ENCODE data around the gene HDAC4.

The HDAC4 gene

DNA sequence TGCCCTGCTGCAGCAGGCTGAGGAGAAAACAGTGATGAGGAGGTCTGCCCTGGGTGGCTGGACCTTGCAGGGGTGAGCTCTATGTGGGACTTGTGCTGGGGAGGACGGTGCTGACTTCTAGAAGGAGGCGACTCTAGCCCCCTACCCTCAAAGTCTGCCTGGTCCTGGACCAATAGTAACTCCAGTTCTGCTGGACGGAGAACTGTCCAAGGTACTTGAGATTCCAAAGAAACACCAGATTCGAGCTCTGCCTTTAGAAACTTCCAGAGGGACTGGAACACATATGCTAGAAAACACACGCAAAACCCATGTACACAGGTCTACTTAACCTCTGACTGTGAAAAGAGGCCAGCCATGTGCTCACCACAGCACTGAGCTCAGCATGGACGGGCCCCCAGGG, 292.4 kb downstream of the HDAC4 start:
- no peak overlapping the region for H2AFZ ChIP-seq (ENCODE audit: low read length)
- H3K4me1 ChIP-seq (ENCODE audit: low read length) = no peaks in the 10 kb centered on the region
- no peaks in the 10 kb centered on the region for H3K9me2 ChIP-seq (replicated peaks; ENCODE audit: insufficient read depth, low read length)
- H3K27ac ChIP-seq (ENCODE audit: low read length) = no peak overlapping the region
- no peaks in the 10 kb centered on the region for H3F3A ChIP-seq (ENCODE audit: insufficient read depth, low read length)
- TF ChIP-seq EZH2 (optimal IDR thresholded peaks at IDR 0.05; ENCODE audit: low read depth, low read length) = no peak
- no peak for TF ChIP-seq EZH2phosphoT487 (IDR thresholded peaks at IDR 0.05; ENCODE audit: low read length)
- TF ChIP-seq, protein P1, sequence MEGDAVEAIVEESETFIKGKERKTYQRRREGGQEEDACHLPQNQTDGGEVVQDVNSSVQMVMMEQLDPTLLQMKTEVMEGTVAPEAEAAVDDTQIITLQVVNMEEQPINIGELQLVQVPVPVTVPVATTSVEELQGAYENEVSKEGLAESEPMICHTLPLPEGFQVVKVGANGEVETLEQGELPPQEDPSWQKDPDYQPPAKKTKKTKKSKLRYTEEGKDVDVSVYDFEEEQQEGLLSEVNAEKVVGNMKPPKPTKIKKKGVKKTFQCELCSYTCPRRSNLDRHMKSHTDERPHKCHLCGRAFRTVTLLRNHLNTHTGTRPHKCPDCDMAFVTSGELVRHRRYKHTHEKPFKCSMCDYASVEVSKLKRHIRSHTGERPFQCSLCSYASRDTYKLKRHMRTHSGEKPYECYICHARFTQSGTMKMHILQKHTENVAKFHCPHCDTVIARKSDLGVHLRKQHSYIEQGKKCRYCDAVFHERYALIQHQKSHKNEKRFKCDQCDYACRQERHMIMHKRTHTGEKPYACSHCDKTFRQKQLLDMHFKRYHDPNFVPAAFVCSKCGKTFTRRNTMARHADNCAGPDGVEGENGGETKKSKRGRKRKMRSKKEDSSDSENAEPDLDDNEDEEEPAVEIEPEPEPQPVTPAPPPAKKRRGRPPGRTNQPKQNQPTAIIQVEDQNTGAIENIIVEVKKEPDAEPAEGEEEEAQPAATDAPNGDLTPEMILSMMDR (IDR thresholded peaks at IDR 0.05; ENCODE audit: low read length) = no peak
- H4K20me1 ChIP-seq (ENCODE audit: insufficient read depth, low read length) = no peaks in the 10 kb centered on the region
- H3K4me2 ChIP-seq (ENCODE audit: low read depth, low read length) = no peak overlapping the region
- no peaks in the 10 kb centered on the region for H3K36me3 ChIP-seq (replicated peaks; ENCODE audit: insufficient read depth, low read length)
- no peaks in the 10 kb centered on the region for H3K79me2 ChIP-seq (ENCODE audit: low read length)
- H3K27me3 ChIP-seq (replicated peaks; ENCODE audit: insufficient read depth, low read length) = no peaks in the 10 kb centered on the region
- no peak for DNase-seq
- H3K9ac ChIP-seq (ENCODE audit: low read length) = no peak overlapping the region
- H3K4me3 ChIP-seq (ENCODE audit: low read length) = no peak overlapping the region
- H3K9me3 ChIP-seq (replicated peaks; ENCODE audit: insufficient read depth, low read length) = no peaks in the 10 kb centered on the region

GRCh38 chr2:239107936-239108335, 292.9 kb downstream of the HDAC4 start:
- Histone ChIP-seq H4K20me1 (ENCODE audit: insufficient read depth, low read length) (no peaks in the 10 kb centered on the region), H3K4me1 (ENCODE audit: low read length) (no peaks in the 10 kb centered on the region), H3K4me2 (ENCODE audit: low read depth, low read length) (no peak overlapping the region), H3K27ac (ENCODE audit: low read length) (no peak overlapping the region), H3K79me2 (ENCODE audit: low read length) (no peaks in the 10 kb centered on the region), H3K36me3 (replicated peaks; ENCODE audit: insufficient read depth, low read length) (no peaks in the 10 kb centered on the region), H3K27me3 (replicated peaks; ENCODE audit: insufficient read depth, low read length) (no peaks in the 10 kb centered on the region), H3K9me2 (replicated peaks; ENCODE audit: insufficient read depth, low read length) (no peaks in the 10 kb centered on the region), H3F3A (ENCODE audit: insufficient read depth, low read length) (no peaks in the 10 kb centered on the region), H3K4me3 (ENCODE audit: low read length) (no peak overlapping the region), H2AFZ (ENCODE audit: low read length) (no peak overlapping the region), H3K9ac (ENCODE audit: low read length) (no peak overlapping the region), H3K9me3 (replicated peaks; ENCODE audit: insufficient read depth, low read length) (no peaks in the 10 kb centered on the region)
- TF ChIP-seq EZH2phosphoT487 (IDR thresholded peaks at IDR 0.05; ENCODE audit: low read length) (no peak), EZH2 (optimal IDR thresholded peaks at IDR 0.05; ENCODE audit: low read depth, low read length) (no peak)
- TF ChIP-seq, protein P1 (IDR thresholded peaks at IDR 0.05; ENCODE audit: low read length) = no peak
- DNase-seq = no peak

- Histone ChIP-seq H3K9me2 (replicated peaks; ENCODE audit: insufficient read depth, low read length) (no peaks in the 10 kb centered on the region), H3K9ac (ENCODE audit: low read length) (no peak overlapping the region), H3K4me2 (ENCODE audit: low read depth, low read length) (no peak overlapping the region), H4K20me1 (ENCODE audit: insufficient read depth, low read length) (no peaks in the 10 kb centered on the region), H2AFZ (ENCODE audit: low read length) (no peak overlapping the region), H3K4me1 (ENCODE audit: low read length) (no peaks in the 10 kb centered on the region), H3K9me3 (replicated peaks; ENCODE audit: insufficient read depth, low read length) (no peaks in the 10 kb centered on the region), H3K79me2 (ENCODE audit: low read length) (no peaks in the 10 kb centered on the region), H3K4me3 (ENCODE audit: low read length) (no peak overlapping the region), H3K27me3 (replicated peaks; ENCODE audit: insufficient read depth, low read length) (no peaks in the 10 kb centered on the region), H3K27ac (ENCODE audit: low read length) (no peak overlapping the region), H3F3A (ENCODE audit: insufficient read depth, low read length) (no peaks in the 10 kb centered on the region), H3K36me3 (replicated peaks; ENCODE audit: insufficient read depth, low read length) (no peaks in the 10 kb centered on the region)
- TF ChIP-seq EZH2phosphoT487 (IDR thresholded peaks at IDR 0.05; ENCODE audit: low read length) (no peak), EZH2 (optimal IDR thresholded peaks at IDR 0.05; ENCODE audit: low read depth, low read length) (no peak)
- TF ChIP-seq, protein P1 (IDR thresholded peaks at IDR 0.05; ENCODE audit: low read length) = no peak
- no peak for DNase-seq
Observed at GRCh38 chr2:239106966-239107365, 293.9 kb downstream of the HDAC4 start.
